HepG2 (cell line): Measurements from ENCODE around the gene TNC. TPM values are rescaled to one million over a fixed set of nuclear protein-coding genes. Genes with fewer than 3 reads are reported as not detected.

Experiments
- ATAC-seq: fragments of 200-7000 bp; cut with Tn5 transposase; 3 replicates; pipeline ENCODE4 v1.9.1; 2020; ENCODE audit warnings: mild to moderate bottlenecking, moderate library complexity
- BruUV-seq: library from RNA; stranded (reverse); fragments of 400-500 nt; replicated peaks from 2 replicates; lab custom pipeline; 2021; lab: Mats Ljungman, UMichigan
- CTCF ChIA-PET: fragments of 300-600 bp; formaldehyde crosslinking; extraction: SDS; loops from one replicate; lab custom pipeline; 2021; ENCODE audit warnings: low total read pairs, inconsistent platforms, low intra/inter-chr PET ratio; lab: Yijun Ruan, JAX
- POLR2A ChIA-PET: fragments of 350-600 bp; sonication (Branson Sonifier 250); formaldehyde crosslinking; loops from one replicate; lab custom pipeline; 2020; ENCODE audit warnings: antibody characterized with exemption, inconsistent platforms; lab: Yijun Ruan, JAX
- DNase-seq: peaks from one replicate; pipeline ENCODE4 v3.0.0-alpha.2; 2015; ENCODE audit warnings: low spot score
- FAIRE-seq: peaks from 3 replicates; lab custom pipeline; 2011; peaks lifted over from hg19 to GRCh38; lab: Jason Lieb, UNC
- H2AFZ ChIP-seq: one replicate; pipeline ENCODE4 v1.6.1; 2011; ENCODE audit warnings: low read length, inconsistent platforms
- H3K27ac ChIP-seq: fragments of 300-600 bp; 3 replicates; pipeline ENCODE4 v1.8.0; 2011; ENCODE audit warnings: mixed run types, mild to moderate bottlenecking, mixed read lengths, low read length, inconsistent platforms; ENCODE audit not compliant: insufficient read depth; ENCODE audit errors: extremely low read length
- H3K27me3 ChIP-seq, 2 experiments: fragments of 200-600 bp in 1 of 2; 2 replicates in 1 of 2; 3 replicates in 1 of 2; pipeline versions ENCODE4 v1.6.0 to v1.8.0; 2011; ENCODE audit warnings: low read length in 2 of 2, mild to moderate bottlenecking in 2 of 2, moderate library complexity in 2 of 2, inconsistent platforms in 1 of 2; ENCODE audit not compliant: insufficient read depth in 2 of 2, control insufficient read depth in 1 of 2
- H3K36me3 ChIP-seq, 2 experiments: fragments of 200-600 bp in 1 of 2; replicated peaks in 1 of 2; 2 replicates in 1 of 2; 3 replicates in 1 of 2; pipeline versions ENCODE4 v1.5.1 to v1.8.0; 2011; ENCODE audit warnings: low read length in 2 of 2, inconsistent platforms in 1 of 2; ENCODE audit not compliant: insufficient read depth in 2 of 2, control insufficient read depth in 1 of 2
- H3K4me1 ChIP-seq: 2 replicates; pipeline ENCODE4 v1.5.1; 2012; ENCODE audit warnings: low read length, inconsistent platforms; ENCODE audit not compliant: insufficient read depth
- H3K4me2 ChIP-seq: 2 replicates; pipeline ENCODE4 v1.6.0; 2011; ENCODE audit warnings: low read depth, low read length, inconsistent platforms
- H3K4me3 ChIP-seq, 3 experiments: fragments of 200-600 bp in 1 of 3; sonication (generic), shearing (Covaris generic) in 1 of 3; replicated peaks in 1 of 3; 2 replicates each; pipeline ENCODE4 v1.5.1; 2011 to 2016; ENCODE audit warnings: low read length in 3 of 3, inconsistent platforms in 2 of 3, low read depth in 2 of 3, mild to moderate bottlenecking in 2 of 3, control low read depth in 1 of 3, mixed read lengths in 1 of 3; ENCODE audit not compliant: insufficient read depth in 1 of 3
- H3K79me2 ChIP-seq: one replicate; pipeline ENCODE4 v1.6.1; 2011; ENCODE audit warnings: low read length, inconsistent platforms; ENCODE audit not compliant: insufficient read depth
- H3K9ac ChIP-seq: 2 replicates; pipeline ENCODE4 v1.6.0; 2011; ENCODE audit warnings: mild to moderate bottlenecking, low read depth, low read length, inconsistent platforms; ENCODE audit not compliant: insufficient read depth
- H3K9me3 ChIP-seq: 2 replicates; pipeline ENCODE4 v1.5.1; 2012; ENCODE audit warnings: mild to moderate bottlenecking, low read length
- H4K20me1 ChIP-seq: 2 replicates; pipeline ENCODE4 v1.6.0; 2011; ENCODE audit warnings: inconsistent platforms, mild to moderate bottlenecking, low read length, moderate library complexity; ENCODE audit not compliant: insufficient read depth
- DRAP1 ChIP-seq: IDR thresholded peaks from 2 replicates; pipeline ENCODE4 v1.6.1; 2016; ENCODE audit warnings: missing genetic modification reagents, missing compliant biosample characterization
- KDM4B ChIP-seq: sonication (generic); formaldehyde crosslinking; IDR thresholded peaks from 2 replicates; pipeline ENCODE4 v1.4.0; 2020; ENCODE audit warnings: missing genetic modification reagents
- KDM5B ChIP-seq: sonication (generic); formaldehyde crosslinking; IDR thresholded peaks from 2 replicates; pipeline ENCODE4 v1.4.0; 2020; ENCODE audit warnings: missing genetic modification reagents, mild to moderate bottlenecking, borderline replicate concordance
- KLF12 ChIP-seq: sonication (generic); formaldehyde crosslinking; IDR thresholded peaks from 2 replicates; pipeline ENCODE4 v1.4.0; 2020; ENCODE audit warnings: missing genetic modification reagents, borderline replicate concordance
- MXD4 ChIP-seq: IDR thresholded peaks from 2 replicates; pipeline ENCODE4 v1.6.1; 2016; ENCODE audit warnings: mild to moderate bottlenecking, missing biosample characterization, missing genetic modification reagents
- SPEN ChIP-seq: sonication (generic); formaldehyde crosslinking; IDR thresholded peaks from 2 replicates; pipeline ENCODE4 v1.5.1; 2020; ENCODE audit warnings: low read depth, mild to moderate bottlenecking, missing genetic modification reagents
- SRF ChIP-seq: IDR thresholded peaks from 2 replicates; pipeline ENCODE4 v1.6.1; 2011; ENCODE audit warnings: mild to moderate bottlenecking, low read depth, low read length, moderate library complexity
- ZNF124 ChIP-seq: sonication (generic); formaldehyde crosslinking; IDR thresholded peaks from 2 replicates; pipeline ENCODE4 v1.4.0; 2020; ENCODE audit warnings: missing genetic modification reagents
- ZNF276 ChIP-seq: sonication (generic); formaldehyde crosslinking; IDR thresholded peaks from 2 replicates; pipeline ENCODE4 v1.4.0; 2020; ENCODE audit warnings: mild to moderate bottlenecking, low read depth, missing genetic modification reagents
- ZNF33B ChIP-seq: sonication (generic); formaldehyde crosslinking; IDR thresholded peaks from 2 replicates; pipeline ENCODE4 v1.5.1; 2020; ENCODE audit warnings: mild to moderate bottlenecking, missing genetic modification reagents
- ZNF572 ChIP-seq: sonication (generic); formaldehyde crosslinking; IDR thresholded peaks from 2 replicates; pipeline ENCODE4 v1.5.1; 2020; ENCODE audit warnings: mild to moderate bottlenecking, missing genetic modification reagents
- ZNF597 ChIP-seq: sonication (generic); formaldehyde crosslinking; IDR thresholded peaks from 2 replicates; pipeline ENCODE4 v1.5.0; 2020; ENCODE audit warnings: missing genetic modification reagents
- ZNF691 ChIP-seq: sonication (generic); formaldehyde crosslinking; IDR thresholded peaks from 2 replicates; pipeline ENCODE4 v1.4.0; 2020; ENCODE audit warnings: missing genetic modification reagents, low read depth, mild to moderate bottlenecking, borderline replicate concordance
- ZNF746 ChIP-seq: sonication (generic); formaldehyde crosslinking; IDR thresholded peaks from 2 replicates; pipeline ENCODE4 v1.8.0; 2022; ENCODE audit warnings: mild to moderate bottlenecking, missing genetic modification reagents
- ZNF841 ChIP-seq: sonication (generic); formaldehyde crosslinking; IDR thresholded peaks from 2 replicates; pipeline ENCODE4 v1.8.1; 2023; ENCODE audit warnings: missing genetic modification reagents, borderline replicate concordance
- ZSCAN31 ChIP-seq: sonication (generic); formaldehyde crosslinking; IDR thresholded peaks from 2 replicates; pipeline ENCODE4 v1.5.0; 2020; ENCODE audit warnings: low read depth, mild to moderate bottlenecking, missing genetic modification reagents
- WGBS: methylation state at CpG from one replicate; pipeline ENCODE4 v1.1.6; 2017; ENCODE audit warnings: low lambda C conversion rate; 5-methylcytosine and 5-hydroxymethylcytosine counted together
- in situ Hi-C: cut with HindIII; loops from 2 replicates; pipeline ENCODE4 v1.10.0; 2017; ENCODE audit warnings: low pct_unique_long_range_greater_than_20kb; ENCODE audit not compliant: extremely low pct_ligation_motif_present
- intact Hi-C: fragments of 100-400 bp; cut with micrococcal nuclease; formaldehyde crosslinking; loops from one replicate; pipeline ENCODE4 v1.10.0; 2022; ENCODE audit not compliant: unreplicated experiment
- polyA plus RNA-seq, 8 experiments: library from polyadenylated mRNA; depleted of rRNA in 3 of 8; stranded (reverse) in 7 of 8; unstranded in 1 of 8; fragments of >200 nt; fragmentation: Illumina TruSeq in 4 of 8; extraction: Trizol in 4 of 8; gene quantifications; 2 replicates each; pipeline versions ENCODE4 v1.2.1 to v1.2.3, GENCODE V29; 2011 to 2016; ENCODE audit warnings: low read depth in 4 of 8, missing spikeins in 1 of 8, mixed read lengths in 1 of 8; ENCODE audit not compliant: insufficient read depth in 1 of 8
- total RNA-seq, 5 experiments: library from RNA; depleted of rRNA; stranded (reverse); fragments of >200 nt; fragmentation: Illumina TruSeq; extraction: Trizol; gene quantifications; 2 replicates each; pipeline ENCODE4 v1.2.3, GENCODE V29; 2016; ENCODE audit warnings: low read depth in 1 of 5
- TF ChIP-seq, protein P1 (sequence below): sonication (generic); formaldehyde crosslinking; IDR thresholded peaks from 2 replicates; pipeline ENCODE4 v1.8.1; 2023; ENCODE audit warnings: mild to moderate bottlenecking, missing genetic modification reagents
- TF ChIP-seq, protein P2 (sequence below): sonication (generic); formaldehyde crosslinking; IDR thresholded peaks from 2 replicates; pipeline ENCODE4 v1.8.0; 2022; ENCODE audit warnings: missing genetic modification reagents, mild to moderate bottlenecking, inconsistent platforms, borderline replicate concordance
- TF ChIP-seq, protein P3 (sequence below): sonication (generic); formaldehyde crosslinking; IDR thresholded peaks from 2 replicates; pipeline ENCODE4 v1.5.0; 2020; ENCODE audit warnings: missing genetic modification reagents, mild to moderate bottlenecking, borderline replicate concordance

The TNC gene
- total and polyA plus RNA-seq, 2 of the 13 experiments (the other 11 are each of a cell fraction or from before 2014, with no cell fraction given), result not detected

DNA sequence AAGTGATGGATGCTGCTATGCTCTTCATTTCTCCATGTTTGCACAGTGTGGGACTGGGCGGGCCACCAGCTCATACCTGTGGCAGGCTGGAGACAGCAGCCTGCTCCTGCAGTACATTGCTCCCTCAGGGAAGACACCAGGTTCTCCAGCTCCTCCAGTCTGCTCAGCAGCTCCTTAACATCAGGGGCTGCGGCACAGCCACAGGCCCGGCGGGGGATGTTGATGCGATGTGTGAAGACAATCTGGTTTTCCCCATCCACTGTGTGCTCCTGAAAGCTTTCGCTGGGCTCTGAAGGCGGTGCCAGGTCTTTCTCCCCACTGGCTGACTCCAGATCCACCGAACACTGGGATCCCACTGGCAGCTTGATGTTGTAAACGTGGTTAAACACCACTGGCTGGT is 27.5 kb downstream of the TNC start:
- WGBS, result no CpG with 5 or more reads among the region's 9 CpGs
- no peaks in the 10 kb centered on the region for H4K20me1 ChIP-seq
- H3K9me3 ChIP-seq, result no peaks in the 10 kb centered on the region
- H3K36me3 ChIP-seq, result no peaks in the 10 kb centered on the region
- DNase-seq, result no peak
- no peak for ATAC-seq
- H3K4me2 ChIP-seq, result no peak overlapping the region
- ChIA-PET CTCF (no interaction called here), POLR2A (no interaction called here)
- H3K79me2 ChIP-seq, result no peaks in the 10 kb centered on the region
- H2AFZ ChIP-seq, result no peak overlapping the region
- intact Hi-C loops, result no loop called here
- H3K4me3 ChIP-seq, result no peak overlapping the region
- H3K27me3 ChIP-seq, result no peaks in the 10 kb centered on the region
- no peak overlapping the region for H3K9ac ChIP-seq
- no TSS peak for BruUV-seq
- in situ Hi-C loops, result no loop called here
- no peak for FAIRE-seq
- H3K4me1 ChIP-seq, result no peaks in the 10 kb centered on the region
- H3K27ac ChIP-seq, result no peak overlapping the region
- TF ChIP-seq, protein P1, sequence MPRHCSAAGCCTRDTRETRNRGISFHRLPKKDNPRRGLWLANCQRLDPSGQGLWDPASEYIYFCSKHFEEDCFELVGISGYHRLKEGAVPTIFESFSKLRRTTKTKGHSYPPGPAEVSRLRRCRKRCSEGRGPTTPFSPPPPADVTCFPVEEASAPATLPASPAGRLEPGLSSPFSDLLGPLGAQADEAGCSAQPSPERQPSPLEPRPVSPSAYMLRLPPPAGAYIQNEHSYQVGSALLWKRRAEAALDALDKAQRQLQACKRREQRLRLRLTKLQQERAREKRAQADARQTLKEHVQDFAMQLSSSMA (CRISPR knock-in tag), result no peak
- TF ChIP-seq KDM5B (CRISPR knock-in tag), result no peak
- TF ChIP-seq ZNF841, result no peak
- TF ChIP-seq ZNF33B (CRISPR knock-in tag), result no peak
- no peak for TF ChIP-seq ZNF597
- no peak for TF ChIP-seq KDM4B (CRISPR knock-in tag)
- TF ChIP-seq SRF, result no peak
- TF ChIP-seq KLF12 (CRISPR knock-in tag), result no peak
- no peak for TF ChIP-seq ZNF572 (CRISPR knock-in tag)
- TF ChIP-seq, protein P2, sequence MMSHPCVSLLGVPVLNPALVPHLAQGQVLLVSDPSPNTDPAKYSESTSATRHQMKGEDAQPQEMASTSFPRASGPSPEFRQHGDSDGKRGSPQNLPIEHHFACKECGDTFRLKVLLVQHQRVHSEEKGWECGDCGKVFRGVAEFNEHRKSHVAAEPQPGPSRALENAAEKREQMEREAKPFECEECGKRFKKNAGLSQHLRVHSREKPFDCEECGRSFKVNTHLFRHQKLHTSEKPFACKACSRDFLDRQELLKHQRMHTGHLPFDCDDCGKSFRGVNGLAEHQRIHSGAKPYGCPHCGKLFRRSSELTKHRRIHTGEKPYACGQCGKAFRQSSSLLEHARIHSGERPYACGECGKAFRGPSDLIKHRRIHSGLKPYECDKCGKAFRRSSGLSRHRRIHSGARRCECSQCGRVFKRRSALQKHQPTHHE (CRISPR knock-in tag), result no peak
- no peak for TF ChIP-seq SPEN
- TF ChIP-seq, protein P3, sequence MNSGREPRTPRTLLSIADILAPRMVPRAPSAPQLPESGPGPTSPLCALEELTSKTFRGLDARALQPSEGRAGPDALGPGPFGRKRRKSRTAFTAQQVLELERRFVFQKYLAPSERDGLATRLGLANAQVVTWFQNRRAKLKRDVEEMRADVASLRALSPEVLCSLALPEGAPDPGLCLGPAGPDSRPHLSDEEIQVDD, result no peak
- no peak for TF ChIP-seq ZNF746 (CRISPR knock-in tag)
- no peak for TF ChIP-seq DRAP1
- TF ChIP-seq ZNF124 (CRISPR knock-in tag), result no peak
- no peak for TF ChIP-seq ZSCAN31 (CRISPR knock-in tag)
- no peak for TF ChIP-seq ZNF691
- TF ChIP-seq MXD4, result no peak
- no peak for TF ChIP-seq ZNF276
